ENCODE data around the gene TERB1. TPM values are rescaled to one million over a fixed set of nuclear protein-coding genes. Genes with fewer than 3 reads are reported as not detected.

The TERB1 gene
- total RNA-seq, 1 experiment from 2014 or later: not detected

GRCh38 chr16:66844342-66845079, 43.1 kb upstream of the TERB1 start, which contains the start of gene CA7:
CA7 (plus strand) TSS chr16:66844414; CDS start chr16:66844488, 74 bp downstream.
- Histone ChIP-seq H3K4me1 (ENCODE audit: control insufficient read depth in 1 of 2, insufficient read depth in 2 of 2, low read length in 2 of 2) (peaks cover 7 to 16% of the 10 kb centered on the region in 2 experiments; a peak in 3 of 4 replicates), H3K36me3 (ENCODE audit: control insufficient read depth in 1 of 2, insufficient read depth in 2 of 2, low read length in 2 of 2) (no peaks in the 10 kb centered on the region), H3K79me2 (ENCODE audit: insufficient read depth, low read length) (no peaks in the 10 kb centered on the region), H3K9me3 (ENCODE audit: control insufficient read depth in 1 of 2, insufficient read depth in 1 of 2, low read depth in 1 of 2, low read length in 2 of 2) (no peaks in the 10 kb centered on the region), H3K27me3 (ENCODE audit: insufficient read depth, low read length) (no peaks in the 10 kb centered on the region), H3K4me2 (ENCODE audit: low read length) (no peak within 1 kb of the TSS), H2AFZ (ENCODE audit: low read depth, low read length, poor library complexity, severe bottlenecking) (no peak within 1 kb of the TSS), H3K9ac (ENCODE audit: low read length) (no peak within 1 kb of the TSS), H4K20me1 (ENCODE audit: insufficient read depth) (no peaks in the 10 kb centered on the region), H3K27ac (ENCODE audit: low read depth, low read length) (no peak within 1 kb of the TSS), H3K4me3 (replicated peaks in 1 of 2; ENCODE audit: low read depth in 1 of 2, low read length in 2 of 2) (no peak within 1 kb of the TSS), H3K9me2 (ENCODE audit: insufficient read depth) (no peaks in the 10 kb centered on the region)
- TF ChIP-seq REST (IDR thresholded peaks at IDR 0.05; ENCODE audit: low read depth) (no peak), EZH2phosphoT487 (IDR thresholded peaks at IDR 0.05; ENCODE audit: borderline replicate concordance) (no peak), JUND (IDR thresholded peaks at IDR 0.05) (no peak), POLR2A (IDR thresholded peaks at IDR 0.05; ENCODE audit: borderline replicate concordance, extremely low read depth, insufficient read depth, insufficient read length) (no peak), SP1 (IDR thresholded peaks at IDR 0.05; ENCODE audit: low read depth) (no peak), EGR1 (IDR thresholded peaks at IDR 0.05; ENCODE audit: low read depth) (no peak), RAD21 (IDR thresholded peaks at IDR 0.05; ENCODE audit: low read depth) (no peak), CTCF (IDR thresholded peaks at IDR 0.05 in 2 of 3, conservative IDR thresholded peaks at IDR 0.05 in 1 of 3; ENCODE audit: borderline replicate concordance in 1 of 3, insufficient read depth in 1 of 3, low read depth in 2 of 3, low read length in 2 of 3) (no peak)
- RAD21 ChIA-PET (ENCODE audit: low non-redundant PET in 1 of 2, low total read pairs in 2 of 2, uncharacterized antibody in 2 of 2, unreplicated experiment in 2 of 2): no interaction called here
- CTCF ChIA-PET: interaction anchor here (3.7 kb wide), 1 partner anchor 14 kb away, joined by 29 read pairs; the partner anchor contains the start of gene NAE1
- ATAC-seq (no peak), DNase-seq (ENCODE audit: low read depth, low spot score) (no peak)
- POLR2A ChIA-PET: no interaction called here
- no TSS peak for BruUV-seq (replicated peaks)
- intact Hi-C loops (cut with micrococcal nuclease): no loop called here
